H9 (cell line): ENCODE data around the gene SNRNP200. TPM values are rescaled to one million over a fixed set of nuclear protein-coding genes. Genes with fewer than 3 reads are reported as not detected.
A peak's percentile ranks its signal among the peaks of the same experiment; 100 is the strongest.

Source experiments
- DNase-seq: peaks from one replicate; pipeline ENCODE4 v3.0.0-alpha.2; 2017
- H2AFZ ChIP-seq: one replicate; pipeline ENCODE4 v1.6.1; 2013; ENCODE audit warnings: mild to moderate bottlenecking, low read length, control low read depth, moderate library complexity
- H2AK5ac ChIP-seq: 2 replicates; pipeline ENCODE4 v1.6.1; 2013; ENCODE audit warnings: low read length, control low read depth, mixed read lengths; ENCODE audit not compliant: insufficient read length
- H2BK120ac ChIP-seq: one replicate; pipeline ENCODE4 v1.6.1; 2013; ENCODE audit warnings: low read depth, mild to moderate bottlenecking, low read length, control low read depth, inconsistent platforms; ENCODE audit not compliant: poor library complexity, severe bottlenecking
- H2BK12ac ChIP-seq: 2 replicates; pipeline ENCODE4 v1.6.1; 2013; ENCODE audit warnings: low read length, control low read depth, mixed read lengths, low read depth; ENCODE audit not compliant: insufficient read length
- H2BK15ac ChIP-seq: 2 replicates; pipeline ENCODE4 v1.6.1; 2013; ENCODE audit warnings: low read depth, low read length, control low read depth
- H2BK20ac ChIP-seq: one replicate; pipeline ENCODE4 v1.6.1; 2013; ENCODE audit warnings: low read depth, mild to moderate bottlenecking, low read length, control low read depth, inconsistent platforms; ENCODE audit not compliant: poor library complexity, severe bottlenecking
- H2BK5ac ChIP-seq: 2 replicates; pipeline ENCODE4 v1.6.1; 2013; ENCODE audit warnings: low read length, control low read depth, mixed read lengths; ENCODE audit not compliant: insufficient read length
- H3K14ac ChIP-seq: 2 replicates; pipeline ENCODE4 v1.6.1; 2013; ENCODE audit warnings: low read length, control low read depth; ENCODE audit not compliant: insufficient read depth
- H3K18ac ChIP-seq: 2 replicates; pipeline ENCODE4 v1.6.1; 2013; ENCODE audit warnings: low read depth, mild to moderate bottlenecking, mixed read lengths, low read length, control low read depth; ENCODE audit not compliant: insufficient read length
- H3K23ac ChIP-seq: 2 replicates; pipeline ENCODE4 v1.6.1; 2013; ENCODE audit warnings: low read length, control low read depth, mixed read lengths, low read depth; ENCODE audit not compliant: insufficient read length
- H3K23me2 ChIP-seq: 2 replicates; pipeline ENCODE4 v1.6.1; 2013; ENCODE audit warnings: low read depth, mild to moderate bottlenecking, mixed read lengths, low read length, control low read depth; ENCODE audit not compliant: insufficient read length, poor library complexity, severe bottlenecking
- H3K27ac ChIP-seq: 2 replicates; pipeline ENCODE4 v1.5.1; 2013; ENCODE audit warnings: low read length, control low read depth, mixed read lengths, low read depth; ENCODE audit not compliant: insufficient read length
- H3K27me3 ChIP-seq: 2 replicates; pipeline ENCODE4 v1.6.1; 2013; ENCODE audit warnings: low read length, control low read depth, inconsistent platforms; ENCODE audit not compliant: insufficient read depth
- H3K4ac ChIP-seq: 2 replicates; pipeline ENCODE4 v1.6.1; 2013; ENCODE audit warnings: low read depth, mild to moderate bottlenecking, control low read depth, inconsistent platforms, low read length, moderate library complexity
- H3K4me1 ChIP-seq: 2 replicates; pipeline ENCODE4 v1.6.1; 2013; ENCODE audit warnings: low read length, control low read depth, inconsistent platforms; ENCODE audit not compliant: insufficient read depth
- H3K4me2 ChIP-seq: 2 replicates; pipeline ENCODE4 v1.6.1; 2013; ENCODE audit warnings: low read length, control low read depth, mixed read lengths; ENCODE audit not compliant: insufficient read length, insufficient read depth
- H3K56ac ChIP-seq: 2 replicates; pipeline ENCODE4 v1.6.1; 2013; ENCODE audit warnings: low read depth, mild to moderate bottlenecking, mixed read lengths, low read length, control low read depth; ENCODE audit not compliant: insufficient read length
- H3K79me1 ChIP-seq: 2 replicates; pipeline ENCODE4 v1.6.1; 2013; ENCODE audit warnings: low read depth, mild to moderate bottlenecking, moderate library complexity, low read length, control low read depth, inconsistent platforms; ENCODE audit not compliant: insufficient read depth, poor library complexity, severe bottlenecking
- H3K79me2 ChIP-seq: 2 replicates; pipeline ENCODE4 v1.6.1; 2013; ENCODE audit warnings: low read length, control low read depth, inconsistent platforms; ENCODE audit not compliant: insufficient read depth
- H3K9ac ChIP-seq: 2 replicates; pipeline ENCODE4 v1.6.1; 2013; ENCODE audit warnings: low read length, control low read depth, mixed read lengths; ENCODE audit not compliant: insufficient read length; ENCODE audit errors: extremely low read depth
- H3K9me3 ChIP-seq: one replicate; pipeline ENCODE4 v1.6.1; 2013; ENCODE audit warnings: low read depth, low read length, inconsistent platforms; ENCODE audit not compliant: control insufficient read depth
- H3T11ph ChIP-seq: one replicate; pipeline ENCODE4 v1.6.1; 2013; ENCODE audit warnings: mild to moderate bottlenecking, low read length, control low read depth, inconsistent platforms
- H4K20me1 ChIP-seq: one replicate; pipeline ENCODE4 v1.6.1; 2013; ENCODE audit not compliant: control insufficient read depth, insufficient read length, insufficient read depth
- H4K5ac ChIP-seq: 2 replicates; pipeline ENCODE4 v1.6.1; 2013; ENCODE audit warnings: low read depth, mild to moderate bottlenecking, mixed read lengths, low read length, control low read depth; ENCODE audit not compliant: insufficient read length
- H4K8ac ChIP-seq: replicated peaks from 2 replicates; pipeline ENCODE4 v1.6.1; 2013; ENCODE audit warnings: low read length, control low read depth, mixed read lengths, low read depth; ENCODE audit not compliant: insufficient read length
- H4K91ac ChIP-seq: 2 replicates; pipeline ENCODE4 v1.6.1; 2013; ENCODE audit warnings: low read depth, mild to moderate bottlenecking, moderate library complexity, mixed read lengths, low read length, control low read depth; ENCODE audit not compliant: insufficient read length
- H3K27ac Mint-ChIP-seq, 3 experiments: 2 replicates in 2 of 3; 3 replicates in 1 of 3; pipeline ENCODE4 v1.8.0; 2020 to 2021; ENCODE audit warnings: mixed read lengths in 3 of 3, mild to moderate bottlenecking in 1 of 3, moderate library complexity in 1 of 3
- H3K27me3 Mint-ChIP-seq: 2 replicates; pipeline ENCODE4 v1.8.0; 2021; ENCODE audit warnings: low read depth, mild to moderate bottlenecking, moderate library complexity, mixed read lengths
- H3K36me3 Mint-ChIP-seq, 3 experiments: 2 replicates in 2 of 3; 3 replicates in 1 of 3; pipeline ENCODE4 v1.8.0; 2020 to 2021; ENCODE audit warnings: low read depth in 3 of 3, mixed read lengths in 3 of 3; ENCODE audit not compliant: insufficient read depth in 1 of 3
- H3K4me1 Mint-ChIP-seq, 2 experiments: 2 replicates each; pipeline ENCODE4 v1.8.0; 2020; ENCODE audit warnings: mixed read lengths in 2 of 2
- H3K4me3 Mint-ChIP-seq, 2 experiments: 2 replicates in 1 of 2; 3 replicates in 1 of 2; pipeline ENCODE4 v1.8.0; 2020 to 2021; ENCODE audit warnings: mild to moderate bottlenecking in 2 of 2, mixed read lengths in 2 of 2, moderate library complexity in 1 of 2
- H3K9me3 Mint-ChIP-seq, 2 experiments: 2 replicates in 1 of 2; 3 replicates in 1 of 2; pipeline ENCODE4 v1.8.0; 2020; ENCODE audit warnings: mild to moderate bottlenecking in 2 of 2, mixed read lengths in 2 of 2, moderate library complexity in 1 of 2
- CTCF ChIP-seq: fragments of 200-600 bp; sonication (generic); conservative IDR thresholded peaks from 3 replicates; pipeline ENCODE4 v1.8.0; 2021; ENCODE audit warnings: antibody characterized with exemption, mild to moderate bottlenecking
- WGBS: extraction: QIAGEN DNeasy Blood & Tissue Kit; methylation state at CpG from one replicate; pipeline ENCODE4 v1.1.7; 2013; ENCODE audit warnings: missing lambda C conversion rate, low lambda C conversion rate, mixed read lengths; ENCODE audit not compliant: insufficient read length; ENCODE audit errors: extremely low coverage; 5-methylcytosine and 5-hydroxymethylcytosine counted together
- total RNA-seq: library from RNA; stranded (reverse); gene quantifications from 2 replicates; pipeline ENCODE4 v1.2.1, GENCODE V29; 2021

Gene SNRNP200
- total RNA-seq, 1 experiment from 2014 or later, result 215 TPM

GRCh38 chr2:96260387-96261260 lies 44.7 kb downstream of the SNRNP200 start:
- peaks cover 5% of the 10 kb centered on the region for H3K23me2 ChIP-seq
- H2BK20ac ChIP-seq, result no peak overlapping the region
- Mint-ChIP-seq H3K9me3 (no peaks in the 10 kb centered on the region), H3K27ac (peak overlapping the region in 2 of 3 experiments; percentile 92 to 94; a peak in 4 of 7 replicates), H3K4me1 (peaks cover 18 to 25% of the 10 kb centered on the region in 2 experiments), H3K36me3 (peaks cover 0 to 19% (median 7%) of the 10 kb centered on the region in 3 experiments; a peak in 6 of 7 replicates), H3K27me3 (no peaks in the 10 kb centered on the region), H3K4me3 (no peak overlapping the region)
- H3K79me2 ChIP-seq, result no peaks in the 10 kb centered on the region; the same call in 1 of the 2 replicates
- no peak overlapping the region for H2AK5ac ChIP-seq
- H3K4me2 ChIP-seq, result no peak overlapping the region
- TF ChIP-seq CTCF, result peak; percentile 60
- H2BK5ac ChIP-seq, result no peak overlapping the region
- no peak overlapping the region for H3K27ac ChIP-seq
- no peak overlapping the region for H3K18ac ChIP-seq
- no peak overlapping the region for H3K4ac ChIP-seq
- H3K14ac ChIP-seq, result no peak overlapping the region
- no peak overlapping the region for H2BK120ac ChIP-seq
- H3K27me3 ChIP-seq, result no peaks in the 10 kb centered on the region
- no peak overlapping the region for H4K8ac ChIP-seq
- no peak overlapping the region for H3K23ac ChIP-seq
- H3T11ph ChIP-seq, result no peak overlapping the region
- H2BK12ac ChIP-seq, result no peak overlapping the region
- no peak overlapping the region for H4K91ac ChIP-seq
- no CpG with 5 or more reads among the region's 10 CpGs for WGBS
- H3K79me1 ChIP-seq, result peaks cover 2% of the 10 kb centered on the region
- no peaks in the 10 kb centered on the region for H4K20me1 ChIP-seq
- DNase-seq, result peak; percentile 87
- H3K9ac ChIP-seq, result no peak overlapping the region
- H3K4me1 ChIP-seq, result no peaks in the 10 kb centered on the region
- no peak overlapping the region for H2BK15ac ChIP-seq
- no peak overlapping the region for H4K5ac ChIP-seq
- no peak overlapping the region for H3K56ac ChIP-seq
- H3K9me3 ChIP-seq, result no peaks in the 10 kb centered on the region
- no peak overlapping the region for H2AFZ ChIP-seq
